Metanephros (tissue), 2 donors: ENCODE results near the gene SAFB. TPM values are rescaled to one million over a fixed set of nuclear protein-coding genes. Genes with fewer than 3 reads are reported as not detected.

Experiments used
- small RNA-seq: library from RNA; depleted of rRNA; stranded (forward); fragments of <200 nt; gene quantifications from one replicate; pipeline ENCODE3, GENCODE V24; 2014; ENCODE audit warnings: low replicate concordance
- total RNA-seq: library from RNA; depleted of rRNA; stranded (reverse); fragments of >200 nt; gene quantifications from one replicate; pipeline ENCODE4 v1.2.3, GENCODE V29; 2014

The SAFB gene
- total RNA-seq = 118 TPM

DNA sequence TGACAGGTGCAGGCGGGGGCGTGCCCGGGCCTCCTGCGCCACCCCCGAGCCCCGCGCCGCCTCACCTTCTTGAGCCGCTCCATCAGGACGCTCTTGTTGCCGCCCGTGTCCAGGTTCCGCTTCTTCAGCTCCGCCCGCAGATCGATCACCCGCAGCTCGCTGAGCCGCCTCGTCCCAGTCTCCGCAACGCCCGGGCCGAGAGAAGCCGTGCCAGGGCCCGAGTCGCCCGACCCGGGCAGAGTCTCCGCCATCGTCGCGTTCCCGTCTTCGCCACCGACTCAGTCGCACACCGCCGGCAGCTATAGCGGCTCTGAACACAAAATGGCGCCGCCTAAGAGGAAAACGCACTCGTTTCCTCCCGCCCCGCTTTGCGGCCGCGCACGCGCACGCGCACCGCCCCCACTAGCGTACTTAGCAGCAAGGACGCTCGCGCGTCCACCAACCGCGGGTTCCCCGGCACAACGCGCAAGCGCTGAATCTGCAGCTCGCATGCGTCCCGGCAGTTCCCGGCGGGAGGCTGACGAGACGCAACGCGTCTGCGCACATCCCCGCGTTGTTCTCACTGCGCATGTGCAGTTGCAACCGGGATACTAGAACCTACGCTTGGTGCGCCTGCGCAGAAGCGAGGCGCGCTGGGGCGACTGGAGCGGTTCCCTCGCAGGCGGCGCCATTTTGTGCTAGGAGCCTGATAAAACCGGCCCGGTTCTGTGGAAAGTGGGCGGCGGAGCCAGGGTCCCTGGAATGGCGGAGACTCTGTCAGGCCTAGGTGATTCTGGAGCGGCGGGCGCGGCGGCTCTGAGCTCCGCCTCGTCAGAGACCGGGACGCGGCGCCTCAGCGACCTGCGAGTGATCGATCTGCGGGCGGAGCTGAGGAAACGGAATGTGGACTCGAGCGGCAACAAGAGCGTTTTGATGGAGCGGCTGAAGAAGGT, at the start of gene SAFB, which contains the start of gene SAFB2:
Gene SAFB, plus strand, starts transcription at position 619 of the 932 bp plus-strand sequence. Its CDS starts 123 bp downstream, at position 742.
Gene SAFB2, minus strand, starts transcription at position 312 of the 932 bp plus-strand sequence. Its CDS starts 61 bp downstream, at position 251.

GRCh38 chr19:5680437-5681368, 57.8 kb downstream of the SAFB start, which contains the start of the genes HSD11B1L and MICOS13:
TSS of gene HSD11B1L (plus strand) at chr19:5681027. CDS start at chr19:5684833, 3,806 bp downstream.
TSS of gene MICOS13 (minus strand) at chr19:5680516. CDS start at chr19:5680486, 30 bp downstream.

GRCh38 chr19:5690125-5690954, 67.5 kb downstream of the SAFB start, which contains the start of gene RPL36:
TSS of gene RPL36 (plus strand) at chr19:5690295. CDS start at chr19:5690508, 213 bp downstream.

Small RNA genes lying within 50 kb of the gene (small RNA-seq; reads per million reads assigned to genes)
- not detected for gene SNRPEP4

Other genes starting within 250 kb of the SAFB start
- not detected for gene ZNRF4, start 167.7 kb upstream of the SAFB start, total RNA-seq
- 0.93 TPM for gene TINCR, start 55.1 kb upstream of the SAFB start, total RNA-seq
- gene SAFB2, start 307 bp upstream of the SAFB start, total RNA-seq = 80.2 TPM
- gene MICOS13, start 57.4 kb downstream of the SAFB start, total RNA-seq = 90.4 TPM
- 12.6 TPM for gene HSD11B1L, start 57.9 kb downstream of the SAFB start, total RNA-seq
- 754 TPM for gene RPL36, start 67.2 kb downstream of the SAFB start, total RNA-seq
- gene LONP1, start 97.1 kb downstream of the SAFB start, total RNA-seq = 83.1 TPM
- not detected for gene CATSPERD, start 97.6 kb downstream of the SAFB start, total RNA-seq
- 1.1 TPM for gene PRR22, start 161.7 kb downstream of the SAFB start, total RNA-seq
- gene DUS3L, start 168.1 kb downstream of the SAFB start, total RNA-seq = 31.2 TPM
- gene NRTN, start 182.0 kb downstream of the SAFB start, total RNA-seq = 2.9 TPM
- 19.0 TPM for gene FUT6, start 216.6 kb downstream of the SAFB start, total RNA-seq
- 0.41 TPM for gene FUT3, start 228.4 kb downstream of the SAFB start, total RNA-seq
- gene FUT5, start 247.5 kb downstream of the SAFB start, total RNA-seq = not detected